GM18873 (cell line): ENCODE results near the gene PLS1.

Experiments used
- ATAC-seq: cut with Tn5 transposase; IDR thresholded peaks from one replicate; pipeline ENCODE4 v1.9.1; 2021; ENCODE audit warnings: mild to moderate bottlenecking, moderate library complexity, moderate number of reproducible peaks; ENCODE audit not compliant: unreplicated experiment, low FRiP score

PLS1 gene

DNA sequence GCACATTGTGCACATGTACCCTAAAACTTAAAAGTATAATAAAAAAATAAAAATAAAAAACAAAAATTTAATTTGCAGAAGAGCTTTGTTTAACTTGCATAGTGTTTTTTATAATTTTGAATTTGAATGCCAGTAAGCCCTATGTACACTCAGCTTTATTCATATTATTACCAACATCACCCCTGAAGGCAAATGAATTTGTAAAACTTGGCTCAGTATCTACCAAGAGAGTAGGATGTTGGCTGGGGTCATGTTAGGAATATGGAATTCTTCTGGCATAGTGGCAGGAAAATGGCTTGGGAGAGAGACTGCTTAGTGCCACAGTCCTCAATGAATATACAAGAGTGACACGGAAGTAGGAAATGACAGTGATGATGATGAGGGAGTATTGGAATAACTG is 158.3 kb downstream of the PLS1 start:
- no peak for ATAC-seq
